Measurements from ENCODE around the gene CERS5. TPM values are rescaled to one million over a fixed set of nuclear protein-coding genes. Genes with fewer than 3 reads are reported as not detected.
"Not testable (repeated sequence)": the region's sequence is repeated elsewhere in the genome, so short reads cannot be mapped to it uniquely, and the experiment has no call there.

Gene CERS5
- total RNA-seq, 1 experiment from 2014 or later = 18.2 TPM

DNA sequence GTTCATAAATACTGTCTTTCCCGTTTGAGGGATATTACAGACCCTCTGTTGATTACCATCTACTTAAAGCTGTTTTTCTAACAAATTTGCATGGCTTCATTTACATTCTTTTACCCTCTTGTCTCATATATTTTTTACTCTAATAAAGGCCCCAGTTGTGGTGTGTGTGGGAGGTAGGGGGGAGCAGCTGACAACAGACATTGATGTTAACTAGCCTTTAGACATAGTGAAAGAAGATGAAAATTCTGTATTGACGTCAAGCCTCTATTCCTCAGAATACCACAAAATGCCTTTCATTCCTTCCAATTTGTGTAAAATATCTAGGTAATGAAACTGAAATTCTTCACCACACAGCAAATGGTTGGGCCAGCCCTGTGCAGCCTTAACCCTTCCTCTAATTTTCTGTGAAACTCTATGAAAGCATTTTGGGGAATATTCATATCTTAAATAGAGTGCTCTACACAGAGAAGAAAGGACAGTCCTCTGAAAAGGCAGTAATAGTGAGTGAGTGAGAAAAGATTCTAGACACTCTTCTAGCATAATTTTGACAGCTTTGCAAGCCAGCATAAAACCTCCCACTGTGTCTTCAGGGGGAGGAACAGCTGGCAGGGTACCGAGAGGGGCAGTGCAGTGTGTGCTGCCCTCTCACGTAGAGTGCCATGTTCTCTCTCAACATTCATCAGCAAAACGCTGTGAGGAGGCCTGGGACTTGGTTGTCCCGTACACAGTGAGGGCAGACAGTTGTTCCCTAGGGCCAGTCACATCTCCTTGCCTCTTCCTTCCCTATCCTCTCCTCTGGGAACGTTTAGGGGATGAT, 20.1 kb upstream of the CERS5 start:
- DNase-seq (ENCODE audit: low read depth) = peak; percentile 61

- peak; percentile 46 for DNase-seq (ENCODE audit: low read depth)
Measured at GRCh38 chr12:50186681-50187080, 19.5 kb upstream of the CERS5 start.

DNA sequence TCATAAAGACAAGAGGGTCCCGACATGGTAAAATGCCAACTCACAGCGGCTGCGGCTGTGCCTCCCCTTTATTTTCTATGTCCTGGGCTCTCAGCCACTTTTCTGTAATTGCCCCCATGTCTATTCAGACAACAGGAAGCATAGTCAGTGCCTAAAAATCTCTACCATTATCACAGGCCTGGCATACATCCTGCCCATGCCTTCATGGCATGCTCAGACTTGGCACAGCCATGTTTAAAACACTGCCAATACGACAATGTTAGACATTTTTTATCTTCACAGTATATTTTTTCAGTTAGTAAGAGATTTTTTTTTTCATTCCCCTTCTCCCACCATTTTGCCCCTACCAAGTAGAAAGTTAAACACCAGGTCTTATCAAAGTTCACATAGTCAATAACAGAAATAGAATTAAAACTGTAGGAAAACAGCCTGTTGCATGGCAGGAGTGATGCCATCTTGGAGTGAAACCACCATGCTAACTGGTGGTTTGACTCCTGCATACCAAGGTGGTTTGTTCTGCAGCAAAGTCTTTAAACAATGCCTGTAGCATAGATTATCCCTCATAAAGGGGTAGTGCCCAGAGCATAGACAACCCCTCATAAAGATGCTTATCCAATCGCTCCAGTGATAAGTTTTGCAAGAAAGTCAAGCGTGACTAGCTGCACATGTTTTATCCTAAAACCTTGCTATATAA, 18.9 kb upstream of the CERS5 start:
- DNase-seq (ENCODE audit: low read depth) = peak; percentile 81

- DNase-seq (ENCODE audit: low read depth) = no peak
Measured at GRCh38 chr12:50185301-50185895, 18.2 kb upstream of the CERS5 start.

DNA sequence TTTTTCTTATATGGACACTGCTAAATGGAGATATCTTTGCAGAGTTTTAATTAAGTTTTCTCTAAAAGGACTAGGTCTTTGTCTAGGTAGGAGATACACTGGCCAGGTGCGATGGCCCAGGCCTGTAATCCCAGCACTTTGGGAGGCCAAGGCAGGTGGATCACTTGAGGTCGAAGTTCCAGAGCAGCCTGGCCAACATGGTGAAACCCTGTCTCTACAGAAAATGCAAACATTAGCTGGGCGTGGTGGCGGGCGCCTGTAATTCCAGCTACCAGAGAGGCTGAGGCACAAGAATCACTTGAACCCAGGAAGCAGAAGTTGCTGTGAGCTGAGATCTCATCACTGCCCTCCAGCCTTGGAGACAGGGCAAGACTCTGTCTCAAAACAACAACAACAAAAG, 17.1 kb upstream of the CERS5 start:
- DNase-seq (ENCODE audit: low read depth) = no peak

GRCh38 chr12:50182461-50182860, 15.3 kb upstream of the CERS5 start:
- no peak for DNase-seq (ENCODE audit: low read depth)

DNA sequence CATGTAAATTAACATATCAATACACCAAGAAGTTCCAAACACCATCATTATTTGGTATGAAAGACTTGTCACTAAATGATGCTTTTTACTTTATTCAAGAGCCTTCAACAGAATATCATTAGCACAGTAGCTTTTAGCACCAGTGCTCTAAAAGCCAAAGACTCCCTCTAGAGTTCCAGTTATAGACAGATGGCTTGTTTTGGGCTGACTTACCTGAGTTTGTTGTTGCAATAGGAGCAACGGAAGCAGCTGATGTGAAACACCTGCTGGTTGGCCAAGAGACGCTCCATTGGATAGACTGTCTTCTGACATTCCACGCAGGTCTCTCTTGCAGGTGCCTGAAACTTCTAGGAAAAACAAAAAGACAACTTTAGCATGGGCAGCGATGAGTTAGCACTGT, 14.5 kb upstream of the CERS5 start:
- no peak for DNase-seq (ENCODE audit: low read depth)

DNA sequence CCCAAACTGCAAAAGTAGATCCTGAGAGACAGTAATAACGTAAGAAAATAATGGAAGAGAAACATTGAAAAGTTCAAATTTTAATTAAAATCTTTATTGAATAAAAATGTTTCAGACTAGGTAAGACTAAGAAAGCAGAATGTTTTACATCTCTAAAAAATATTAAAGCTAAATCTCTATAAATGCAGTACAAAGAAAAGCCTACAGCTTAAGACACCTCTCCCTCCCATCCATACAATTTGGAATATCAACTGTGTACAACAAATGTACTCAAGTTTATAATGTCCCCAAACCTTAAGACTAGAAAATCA, 8.5 kb upstream of the CERS5 start:
- no peak for DNase-seq (ENCODE audit: low read depth)

GRCh38 chr12:50174971-50175715, 8.0 kb upstream of the CERS5 start:
- peak; percentile 58 for DNase-seq (ENCODE audit: low read depth)

DNA sequence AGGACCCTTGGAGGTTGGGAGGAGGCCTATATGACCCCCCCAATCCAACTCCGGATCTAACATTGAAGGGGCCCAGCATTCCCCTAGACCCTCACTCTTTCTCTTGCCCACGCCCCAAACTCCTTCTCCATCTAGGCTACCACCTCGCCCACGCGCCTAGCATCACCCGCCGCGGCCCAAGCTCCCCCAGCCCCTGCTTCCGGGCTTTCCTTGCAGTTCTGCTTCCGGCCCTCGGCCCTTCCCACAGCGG, 445 bp downstream of the CERS5 start:
- peak; percentile 57 for DNase-seq (ENCODE audit: low read depth)

- DNase-seq (ENCODE audit: low read depth) = no peak
Measured at GRCh38 chr12:50164963-50165362, 2.2 kb downstream of the CERS5 start.

- DNase-seq (ENCODE audit: low read depth) = no peak
Measured at GRCh38 chr12:50162230-50162629, 4.9 kb downstream of the CERS5 start.

DNA sequence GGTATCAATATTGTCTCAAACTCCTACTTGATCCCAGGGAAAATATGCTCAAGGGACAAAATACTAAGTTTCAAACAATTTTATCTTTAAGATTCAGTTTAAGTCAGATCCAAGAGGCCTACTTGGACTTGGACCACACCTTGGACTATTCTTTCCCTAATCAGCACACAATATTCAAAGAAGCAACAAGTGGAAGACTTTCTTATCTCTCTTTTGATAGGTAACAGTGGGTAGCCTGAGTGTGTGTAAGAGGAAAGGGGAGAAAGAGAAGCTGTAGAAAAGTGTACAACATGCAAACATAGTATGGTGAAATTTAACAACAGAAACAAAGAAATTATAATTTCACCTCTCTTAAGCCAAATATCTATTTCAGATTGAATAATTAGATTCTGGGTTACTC, 6.5 kb downstream of the CERS5 start:
- DNase-seq (ENCODE audit: low read depth) = no peak

GRCh38 chr12:50157259-50157658, 9.9 kb downstream of the CERS5 start:
- DNase-seq (ENCODE audit: low read depth) = no peak

- no peak for DNase-seq (ENCODE audit: low read depth)
Measured at GRCh38 chr12:50156641-50157040, 10.5 kb downstream of the CERS5 start.

GRCh38 chr12:50154947-50155346, 12.2 kb downstream of the CERS5 start:
- not testable (repeated sequence) for DNase-seq (ENCODE audit: low read depth)

- DNase-seq (ENCODE audit: low read depth) = no peak
Measured at GRCh38 chr12:50151047-50151687, 16.0 kb downstream of the CERS5 start.

DNA sequence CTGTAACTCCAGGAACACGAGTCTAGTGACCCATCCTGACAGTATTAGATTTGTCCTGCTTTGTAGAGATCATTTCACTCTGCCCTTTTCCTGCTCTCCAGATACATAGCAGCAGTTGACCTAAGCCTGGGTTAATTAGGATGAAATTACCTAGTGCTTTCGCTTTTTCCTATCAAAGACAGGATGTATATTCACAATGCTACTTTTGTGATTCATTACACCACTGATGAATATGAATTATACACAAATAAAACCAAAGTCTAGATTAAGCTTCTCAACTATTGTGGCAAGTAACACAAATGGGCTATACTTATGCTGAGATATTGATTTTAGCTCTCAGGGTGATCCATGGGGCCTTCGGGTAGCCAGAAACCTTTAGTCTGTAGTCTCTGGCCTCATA, 17.9 kb downstream of the CERS5 start:
- DNase-seq (ENCODE audit: low read depth) = no peak

GRCh38 chr12:50148011-50148410, 19.2 kb downstream of the CERS5 start:
- DNase-seq (ENCODE audit: low read depth) = not testable (repeated sequence)

DNA sequence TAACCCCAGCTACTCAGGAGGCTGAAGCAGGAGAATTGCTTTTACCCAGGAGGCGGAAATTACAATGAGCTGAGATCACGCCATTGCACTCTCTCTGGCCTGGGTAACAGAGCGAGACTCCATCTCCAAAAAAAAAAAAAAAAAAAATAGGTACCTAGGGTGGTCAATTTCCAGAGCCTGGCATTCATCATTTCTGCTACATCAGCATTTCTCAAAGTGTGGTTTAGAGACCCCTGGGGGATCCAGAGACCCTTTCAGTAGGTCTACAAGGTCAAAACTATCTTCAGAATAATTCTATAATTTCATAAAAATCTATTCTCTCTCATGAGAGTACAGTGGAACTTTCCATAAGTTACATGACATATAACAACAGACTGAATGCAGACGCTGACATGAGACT, 19.9 kb downstream of the CERS5 start:
- no peak for DNase-seq (ENCODE audit: low read depth)

DNA sequence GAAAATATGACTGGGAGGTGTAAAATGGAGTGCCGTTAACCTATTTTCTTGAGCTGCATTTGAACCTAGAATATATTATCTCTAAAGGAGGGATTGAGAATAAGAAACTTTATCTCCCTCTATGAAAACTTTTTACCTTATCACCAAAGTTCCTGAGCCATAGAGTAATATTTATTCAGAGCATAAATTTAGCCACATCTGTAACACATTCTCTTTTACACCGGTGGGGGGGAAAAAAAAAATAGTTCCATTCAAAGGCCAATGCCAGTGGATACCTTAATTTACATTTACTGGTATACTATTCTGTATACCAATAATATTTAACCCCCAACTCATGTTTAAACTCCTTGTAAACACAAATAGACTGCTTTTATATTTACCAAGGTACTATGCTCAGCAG, 21.7 kb downstream of the CERS5 start:
- DNase-seq (ENCODE audit: low read depth) = no peak

DNA sequence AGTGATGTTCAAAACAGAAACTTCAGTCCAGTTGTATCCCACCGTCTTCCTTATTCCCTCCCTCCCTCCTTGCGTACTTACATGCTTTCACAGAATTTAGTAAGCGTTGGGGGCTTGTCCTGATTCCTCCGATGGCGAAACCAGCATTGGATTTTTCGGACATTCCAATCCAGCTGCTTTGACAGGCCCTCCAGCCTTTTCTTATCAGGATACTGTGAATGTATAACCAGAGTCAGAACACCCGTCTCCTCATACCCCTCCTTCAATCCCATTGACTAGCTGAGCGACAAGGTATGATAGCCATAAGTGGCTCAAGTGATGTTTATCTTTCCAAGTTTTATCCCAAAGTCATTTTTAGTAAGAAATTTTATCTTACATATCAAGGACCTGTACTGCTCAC, 24.2 kb downstream of the CERS5 start:
- no peak for DNase-seq (ENCODE audit: low read depth)
